ENCODE measurements around the gene TRIM44. TPM values are rescaled to one million over a fixed set of nuclear protein-coding genes. Genes with fewer than 3 reads are reported as not detected.

TRIM44 gene
- total RNA-seq, 1 donor from 2014 or later = 67.0 TPM

GRCh38 chr11:35723913-35724312, 61.3 kb downstream of the TRIM44 start:
- intact Hi-C loops (cut with micrococcal nuclease) = no loop called here
- ATAC-seq (ENCODE audit: low read depth) = no peak
- peaks cover 48% of the 10 kb centered on the region for H3K4me1 Mint-ChIP-seq
- DNase-seq = no peak
- POLR2A ChIA-PET = no interaction called here
- CTCF ChIA-PET = interaction anchor here (1.2 kb wide), 1 partner anchor 542 kb away, joined by 4 read pairs; no protein-coding TSS in a partner anchor
- H3K27ac Mint-ChIP-seq = no peak overlapping the region
- TF ChIP-seq CTCF (IDR thresholded peaks at IDR 0.05) = no peak
- H3K27me3 Mint-ChIP-seq = no peaks in the 10 kb centered on the region
- peaks cover 33% of the 10 kb centered on the region for H3K36me3 Mint-ChIP-seq (ENCODE audit: low read depth)
- H3K4me3 Mint-ChIP-seq = no peak overlapping the region
- H3K9me3 Mint-ChIP-seq = no peaks in the 10 kb centered on the region

- Mint-ChIP-seq H3K27me3 (no peaks in the 10 kb centered on the region), H3K4me3 (no peak overlapping the region), H3K4me1 (peaks cover 34% of the 10 kb centered on the region), H3K9me3 (peaks cover 6% of the 10 kb centered on the region), H3K36me3 (ENCODE audit: low read depth) (peaks cover 49% of the 10 kb centered on the region), H3K27ac (no peak overlapping the region)
- POLR2A ChIA-PET = no interaction called here
- CTCF ChIA-PET = no interaction called here
- no peak for ATAC-seq (ENCODE audit: low read depth)
- no peak for DNase-seq
- intact Hi-C loops (cut with micrococcal nuclease) = no loop called here
- TF ChIP-seq CTCF (IDR thresholded peaks at IDR 0.05) = no peak
These were observed 63.3 kb downstream of the TRIM44 start for GRCh38 chr11:35725885-35726284.

GRCh38 chr11:35727140-35727539, 64.6 kb downstream of the TRIM44 start:
- DNase-seq (no peak), ATAC-seq (ENCODE audit: low read depth) (no peak)
- intact Hi-C loops (cut with micrococcal nuclease) = no loop called here
- no peak overlapping the region for H3K4me3 Mint-ChIP-seq
- no peak for TF ChIP-seq CTCF (IDR thresholded peaks at IDR 0.05)
- peaks cover 6% of the 10 kb centered on the region for H3K9me3 Mint-ChIP-seq
- H3K27ac Mint-ChIP-seq = no peak overlapping the region
- peaks cover 53% of the 10 kb centered on the region for H3K36me3 Mint-ChIP-seq (ENCODE audit: low read depth)
- H3K4me1 Mint-ChIP-seq = peaks cover 23% of the 10 kb centered on the region
- H3K27me3 Mint-ChIP-seq = no peaks in the 10 kb centered on the region
- POLR2A ChIA-PET = no interaction called here
- CTCF ChIA-PET = no interaction called here

- TF ChIP-seq CTCF (IDR thresholded peaks at IDR 0.05) = no peak
- intact Hi-C loops (cut with micrococcal nuclease) = no loop called here
- Mint-ChIP-seq H3K9me3 (peaks cover 6% of the 10 kb centered on the region), H3K4me3 (no peak overlapping the region), H3K36me3 (ENCODE audit: low read depth) (peaks cover 71% of the 10 kb centered on the region), H3K4me1 (no peaks in the 10 kb centered on the region), H3K27me3 (no peaks in the 10 kb centered on the region), H3K27ac (no peak overlapping the region)
- no peak for DNase-seq
- ATAC-seq (ENCODE audit: low read depth) = no peak
- POLR2A ChIA-PET = no interaction called here
- CTCF ChIA-PET = no interaction called here
These were observed 67.7 kb downstream of the TRIM44 start for GRCh38 chr11:35730254-35730653.

GRCh38 chr11:35734669-35735410, 72.3 kb downstream of the TRIM44 start:
- H3K4me1 Mint-ChIP-seq = no peaks in the 10 kb centered on the region
- ATAC-seq (ENCODE audit: low read depth) (no peak), DNase-seq (no peak)
- no peak overlapping the region for H3K4me3 Mint-ChIP-seq
- no peak for TF ChIP-seq CTCF (IDR thresholded peaks at IDR 0.05)
- intact Hi-C loops (cut with micrococcal nuclease) = no loop called here
- POLR2A ChIA-PET = interaction anchor here (0.6 kb wide), 1 partner anchor 14 kb away, joined by 4 read pairs; no protein-coding TSS in a partner anchor
- peaks cover 3% of the 10 kb centered on the region for H3K9me3 Mint-ChIP-seq
- peaks cover 70% of the 10 kb centered on the region for H3K36me3 Mint-ChIP-seq (ENCODE audit: low read depth)
- H3K27me3 Mint-ChIP-seq = no peaks in the 10 kb centered on the region
- no peak overlapping the region for H3K27ac Mint-ChIP-seq
- CTCF ChIA-PET = no interaction called here

Data from activated B cell treated with CpG ODN at 0.5 μM for 24 hours (primary cell).